Effector memory CD4-positive, alpha-beta T cell (primary cell): ENCODE measurements around the gene B9D2.
"Not testable (repeated sequence)": the region's sequence is repeated elsewhere in the genome, so short reads cannot be mapped to it uniquely, and the experiment has no call there.

Experiments
- DNase-seq, 3 donors: peaks; one replicate each; pipeline ENCODE4 v3.0.0-alpha.2; 2020
- H3K27ac ChIP-seq: 2 replicates; pipeline ENCODE4 v1.7.0; 2013; ENCODE audit warnings: mild to moderate bottlenecking, low read length, moderate library complexity; ENCODE audit not compliant: insufficient read depth, poor library complexity, severe bottlenecking
- H3K27me3 ChIP-seq: replicated peaks from 2 replicates; pipeline ENCODE4 v1.7.0; 2013; ENCODE audit warnings: mild to moderate bottlenecking, low read length; ENCODE audit not compliant: insufficient read depth, control insufficient read depth, poor library complexity, severe bottlenecking
- H3K36me3 ChIP-seq: 2 replicates; pipeline ENCODE4 v1.7.0; 2013; ENCODE audit warnings: mild to moderate bottlenecking, low read length, moderate library complexity; ENCODE audit not compliant: control insufficient read depth, insufficient read depth
- H3K4me1 ChIP-seq: 2 replicates; pipeline ENCODE4 v1.7.0; 2013; ENCODE audit warnings: low read length, mild to moderate bottlenecking; ENCODE audit not compliant: control insufficient read depth, insufficient read depth, poor library complexity, severe bottlenecking
- H3K4me3 ChIP-seq: 2 replicates; pipeline ENCODE4 v1.7.0; 2013; ENCODE audit warnings: low read length, low read depth, mild to moderate bottlenecking; ENCODE audit not compliant: insufficient read depth, poor library complexity, severe bottlenecking
- H3K9me3 ChIP-seq: 2 replicates; pipeline ENCODE4 v1.7.0; 2013; ENCODE audit warnings: mild to moderate bottlenecking, low read length, moderate library complexity; ENCODE audit not compliant: control insufficient read depth
- total RNA-seq, 3 donors: gene quantifications; one replicate each; lab custom pipeline; 2026; lab: John Stamatoyannopoulos, UW

Gene B9D2, protein sequence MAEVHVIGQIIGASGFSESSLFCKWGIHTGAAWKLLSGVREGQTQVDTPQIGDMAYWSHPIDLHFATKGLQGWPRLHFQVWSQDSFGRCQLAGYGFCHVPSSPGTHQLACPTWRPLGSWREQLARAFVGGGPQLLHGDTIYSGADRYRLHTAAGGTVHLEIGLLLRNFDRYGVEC
- total RNA-seq: 19.4 to 24.2 (median 19.5) reads per million in 3 donors

GRCh38 chr19:41363753-41364523, at the start of gene B9D2:
B9D2 (minus strand) TSS chr19:41364149; CDS start chr19:41363519, 630 bp downstream.
- Histone ChIP-seq H3K27ac (peak within 1 kb of the TSS; percentile 100), H3K9me3 (no peaks in the 10 kb centered on the region), H3K36me3 (no peaks in the 10 kb centered on the region), H3K27me3 (no peaks in the 10 kb centered on the region), H3K4me1 (peaks cover 22% of the 10 kb centered on the region), H3K4me3 (peak within 1 kb of the TSS; percentile 81)
- peak; percentile 96 to 97 (median 97) for DNase-seq

- H3K9me3 ChIP-seq: no peaks in the 10 kb centered on the region
- peaks cover 38% of the 10 kb centered on the region for H3K36me3 ChIP-seq
- no peak overlapping the region for H3K27ac ChIP-seq
- no peak for DNase-seq
- no peaks in the 10 kb centered on the region for H3K4me1 ChIP-seq
- no peak overlapping the region for H3K4me3 ChIP-seq
- H3K27me3 ChIP-seq: no peaks in the 10 kb centered on the region
These were observed 49.0 kb upstream of the B9D2 start for GRCh38 chr19:41412953-41413352.

GRCh38 chr19:41411968-41412265, 48.0 kb upstream of the B9D2 start:
- no peak overlapping the region for H3K27ac ChIP-seq
- no peak overlapping the region for H3K4me3 ChIP-seq
- H3K27me3 ChIP-seq: no peaks in the 10 kb centered on the region
- H3K4me1 ChIP-seq: no peaks in the 10 kb centered on the region
- H3K9me3 ChIP-seq: no peaks in the 10 kb centered on the region
- H3K36me3 ChIP-seq: peaks cover 35% of the 10 kb centered on the region
- no peak for DNase-seq

GRCh38 chr19:41411100-41411967, 47.4 kb upstream of the B9D2 start:
- Histone ChIP-seq H3K27ac (no peak overlapping the region), H3K36me3 (peaks cover 33% of the 10 kb centered on the region)

GRCh38 chr19:41410336-41411054, 46.5 kb upstream of the B9D2 start:
- H3K27ac ChIP-seq: no peak overlapping the region
- H3K27me3 ChIP-seq: no peaks in the 10 kb centered on the region
- no peaks in the 10 kb centered on the region for H3K9me3 ChIP-seq
- peaks cover 30% of the 10 kb centered on the region for H3K36me3 ChIP-seq
- no peak for DNase-seq
- H3K4me3 ChIP-seq: no peak overlapping the region
- H3K4me1 ChIP-seq: no peaks in the 10 kb centered on the region

More at GRCh38 chr19:41411100-41411967, 47.4 kb upstream of the B9D2 start:
- H3K27me3 ChIP-seq: no peaks in the 10 kb centered on the region
- H3K4me3 ChIP-seq: no peak overlapping the region
- no peaks in the 10 kb centered on the region for H3K9me3 ChIP-seq
- DNase-seq: no peak
- no peaks in the 10 kb centered on the region for H3K4me1 ChIP-seq

DNA sequence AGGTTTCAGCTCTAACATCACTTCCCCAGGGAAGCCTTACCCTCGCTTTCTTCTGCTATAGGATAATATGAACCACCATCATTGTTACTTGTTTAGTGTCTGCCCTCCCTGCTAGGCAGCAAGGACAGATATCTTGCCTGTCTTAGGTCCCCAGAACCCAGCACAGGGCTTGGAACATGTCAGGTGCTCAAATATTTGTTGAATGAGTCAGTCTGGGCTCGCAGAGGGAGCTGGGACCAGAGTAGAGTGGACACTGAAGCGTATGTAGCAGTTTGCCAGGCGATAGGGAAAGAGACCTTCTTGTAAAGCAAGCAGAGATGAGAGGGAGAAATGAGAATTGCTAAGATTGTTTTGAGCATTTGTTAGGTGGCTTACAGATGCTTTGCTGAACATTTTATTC, 45.3 kb upstream of the B9D2 start:
- Histone ChIP-seq H3K36me3 (peaks cover 21% of the 10 kb centered on the region), H3K9me3 (no peaks in the 10 kb centered on the region), H3K27ac (no peak overlapping the region), H3K4me1 (no peaks in the 10 kb centered on the region), H3K27me3 (no peaks in the 10 kb centered on the region), H3K4me3 (no peak overlapping the region)
- DNase-seq: no peak

DNA sequence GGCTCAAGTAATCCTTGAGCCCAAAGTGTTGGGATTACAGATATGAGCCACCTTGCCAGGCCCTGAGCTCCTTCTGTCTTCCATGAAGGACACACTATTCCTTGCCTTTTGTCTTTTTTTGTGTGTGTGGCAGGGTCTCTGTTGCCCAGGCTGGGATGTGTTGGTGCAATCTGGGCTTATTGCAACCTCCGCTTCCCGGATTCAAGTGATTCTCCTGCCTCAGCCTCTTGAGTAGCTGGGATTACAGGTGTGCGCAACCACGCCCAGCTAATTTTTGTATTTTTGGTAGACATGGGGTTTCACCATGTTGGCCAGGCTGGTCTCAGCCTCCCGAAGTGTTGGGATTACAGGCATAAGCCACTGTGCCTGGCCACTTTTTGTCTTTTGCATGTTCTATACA, 44.9 kb upstream of the B9D2 start:
- H3K4me3 ChIP-seq, H3K4me1 ChIP-seq: not testable (repeated sequence)

GRCh38 chr19:41408256-41408655, 44.3 kb upstream of the B9D2 start:
- Histone ChIP-seq H3K9me3 (no peaks in the 10 kb centered on the region), H3K4me1 (no peaks in the 10 kb centered on the region), H3K27me3 (no peaks in the 10 kb centered on the region), H3K27ac (no peak overlapping the region), H3K4me3 (no peak overlapping the region), H3K36me3 (peaks cover 10% of the 10 kb centered on the region)
- DNase-seq: no peak

More for the DNA sequence above, 44.9 kb upstream of the B9D2 start:
- not testable (repeated sequence) for H3K9me3 ChIP-seq, DNase-seq, H3K27ac ChIP-seq, H3K27me3 ChIP-seq
- peaks cover 16% of the 10 kb centered on the region for H3K36me3 ChIP-seq

DNA sequence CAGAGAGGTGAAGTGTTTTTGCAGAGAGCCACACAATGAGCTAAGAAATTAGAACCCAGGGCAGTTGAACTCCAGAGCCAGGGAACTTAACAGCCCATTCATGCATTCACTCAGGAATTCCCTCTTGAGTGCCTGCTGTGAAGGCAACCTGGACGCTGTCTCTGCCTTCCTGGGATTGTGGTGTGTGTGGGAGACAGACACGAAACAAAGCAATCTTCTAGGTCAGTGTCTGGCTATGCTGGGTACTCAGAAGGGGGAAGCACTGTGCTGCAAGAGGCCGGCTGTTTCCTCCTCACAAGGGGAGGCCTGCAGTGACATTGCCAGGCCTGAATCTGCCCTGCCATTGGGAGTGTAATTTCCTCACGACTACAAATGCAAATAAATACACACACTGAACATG, 43.3 kb upstream of the B9D2 start:
- Histone ChIP-seq H3K27ac (no peak overlapping the region), H3K36me3 (peaks cover 9% of the 10 kb centered on the region), H3K4me1 (no peaks in the 10 kb centered on the region), H3K4me3 (no peak overlapping the region), H3K27me3 (no peaks in the 10 kb centered on the region), H3K9me3 (no peaks in the 10 kb centered on the region)
- no peak for DNase-seq
